Colonic mucosa (tissue), 4 donors: ENCODE data around the gene MS4A8. TPM values are rescaled to one million over a fixed set of nuclear protein-coding genes. Genes with fewer than 3 reads are reported as not detected.
A peak's percentile ranks its signal among the peaks of the same experiment; 100 is the strongest.
"Not testable (repeated sequence)": the region's sequence is repeated elsewhere in the genome, so short reads cannot be mapped to it uniquely, and the experiment has no call there.

Experiments
- DNase-seq: peaks from one replicate; pipeline ENCODE4 v3.0.0-alpha.2; 2020
- H3K27ac ChIP-seq: fragments of 200-600 bp; one replicate; pipeline ENCODE4 v1.8.0; 2021
- H3K27me3 ChIP-seq: fragments of 200-600 bp; one replicate; pipeline ENCODE4 v1.8.0; 2021
- H3K36me3 ChIP-seq: fragments of 200-600 bp; one replicate; pipeline ENCODE4 v1.8.0; 2021
- H3K4me1 ChIP-seq: fragments of 200-600 bp; one replicate; pipeline ENCODE4 v1.8.0; 2021; ENCODE audit warnings: mild to moderate bottlenecking
- H3K4me3 ChIP-seq: fragments of 200-600 bp; one replicate; pipeline ENCODE4 v1.8.0; 2021
- H3K9ac ChIP-seq, 2 donors: one replicate each; pipeline ENCODE4 v1.7.0; 2013; ENCODE audit warnings: control low read depth in 2 of 2, low read depth in 2 of 2, low read length in 2 of 2
- H3K9me3 ChIP-seq: fragments of 200-600 bp; one replicate; pipeline ENCODE4 v1.8.0; 2021
- intact Hi-C: fragments of 100-400 bp; cut with DNase I; formaldehyde crosslinking; loops from one replicate; pipeline ENCODE4 v1.14.1; 2022
- total RNA-seq, 2 donors: library from RNA; stranded (reverse); fragmentation: NEBNext Ultra II Directional in 1 of 2; extraction: Animal tissue kit (Norgen Biotek cat#: 25700) in 1 of 2; gene quantifications; one replicate each; pipeline ENCODE4 v1.2.1, GENCODE V29; 2021
- TF ChIP-seq, protein P1 (sequence below): fragments of 200-600 bp; IDR thresholded peaks from one replicate; pipeline ENCODE4 v1.8.0; 2022; ENCODE audit warnings: antibody characterized with exemption, mild to moderate bottlenecking
- donor health status: healthy.
- donor health status: DM: no; HTN: no; CAD: no.
- donor health status: DM: no; HTN: no; CAD: no.

MS4A8 gene
- total RNA-seq, 2 donors from 2014 or later: 6.3 to 24.0 TPM

DNA sequence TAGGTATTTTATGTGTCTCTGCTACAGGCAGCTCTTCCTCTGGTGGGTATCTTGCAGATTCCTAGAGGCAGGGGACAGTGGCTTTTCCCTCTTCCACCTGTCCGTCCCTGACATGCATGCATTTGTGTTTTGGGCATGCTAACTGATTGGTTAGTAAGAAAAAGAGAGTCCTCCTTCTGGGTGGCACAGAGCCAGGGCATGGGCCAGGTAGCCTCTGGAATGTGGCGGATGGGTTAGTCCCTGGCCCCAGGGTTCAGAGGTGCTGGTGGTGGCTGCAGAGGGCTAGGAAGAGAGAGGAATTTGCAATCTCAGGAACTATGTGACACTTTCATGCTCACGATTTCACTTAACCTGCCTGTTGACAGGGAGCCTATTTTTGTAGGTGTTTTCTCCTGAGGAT is 51.5 kb downstream of the MS4A8 start:
- Histone ChIP-seq H3K4me1 (no peaks in the 10 kb centered on the region), H3K36me3 (no peaks in the 10 kb centered on the region), H3K4me3 (no peak overlapping the region), H3K9me3 (no peaks in the 10 kb centered on the region), H3K27me3 (no peaks in the 10 kb centered on the region), H3K27ac (no peak overlapping the region), H3K9ac (no peak overlapping the region)
- intact Hi-C loops: no loop called here
- DNase-seq: no peak
- TF ChIP-seq, protein P1, sequence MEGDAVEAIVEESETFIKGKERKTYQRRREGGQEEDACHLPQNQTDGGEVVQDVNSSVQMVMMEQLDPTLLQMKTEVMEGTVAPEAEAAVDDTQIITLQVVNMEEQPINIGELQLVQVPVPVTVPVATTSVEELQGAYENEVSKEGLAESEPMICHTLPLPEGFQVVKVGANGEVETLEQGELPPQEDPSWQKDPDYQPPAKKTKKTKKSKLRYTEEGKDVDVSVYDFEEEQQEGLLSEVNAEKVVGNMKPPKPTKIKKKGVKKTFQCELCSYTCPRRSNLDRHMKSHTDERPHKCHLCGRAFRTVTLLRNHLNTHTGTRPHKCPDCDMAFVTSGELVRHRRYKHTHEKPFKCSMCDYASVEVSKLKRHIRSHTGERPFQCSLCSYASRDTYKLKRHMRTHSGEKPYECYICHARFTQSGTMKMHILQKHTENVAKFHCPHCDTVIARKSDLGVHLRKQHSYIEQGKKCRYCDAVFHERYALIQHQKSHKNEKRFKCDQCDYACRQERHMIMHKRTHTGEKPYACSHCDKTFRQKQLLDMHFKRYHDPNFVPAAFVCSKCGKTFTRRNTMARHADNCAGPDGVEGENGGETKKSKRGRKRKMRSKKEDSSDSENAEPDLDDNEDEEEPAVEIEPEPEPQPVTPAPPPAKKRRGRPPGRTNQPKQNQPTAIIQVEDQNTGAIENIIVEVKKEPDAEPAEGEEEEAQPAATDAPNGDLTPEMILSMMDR: no peak

DNA sequence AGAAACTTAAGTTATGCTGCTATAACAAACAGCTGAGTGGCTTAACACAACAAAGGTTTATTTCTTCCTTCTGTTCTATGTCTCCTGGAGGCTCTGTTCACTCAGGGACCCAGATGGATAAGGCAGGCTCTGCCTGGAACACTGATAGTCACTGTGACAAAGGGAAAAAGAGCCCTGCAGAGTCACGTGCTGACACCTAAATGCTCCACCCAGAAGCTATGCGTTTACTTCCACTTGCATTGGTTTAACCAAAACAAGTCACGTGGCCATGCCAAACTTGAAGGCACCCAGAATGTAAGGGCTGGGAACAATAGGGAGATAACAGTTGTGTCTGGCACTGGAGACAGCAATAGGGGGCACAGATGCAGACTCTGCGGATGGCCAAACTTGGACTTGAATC is 53.9 kb downstream of the MS4A8 start:
- intact Hi-C loops: no loop called here

DNA sequence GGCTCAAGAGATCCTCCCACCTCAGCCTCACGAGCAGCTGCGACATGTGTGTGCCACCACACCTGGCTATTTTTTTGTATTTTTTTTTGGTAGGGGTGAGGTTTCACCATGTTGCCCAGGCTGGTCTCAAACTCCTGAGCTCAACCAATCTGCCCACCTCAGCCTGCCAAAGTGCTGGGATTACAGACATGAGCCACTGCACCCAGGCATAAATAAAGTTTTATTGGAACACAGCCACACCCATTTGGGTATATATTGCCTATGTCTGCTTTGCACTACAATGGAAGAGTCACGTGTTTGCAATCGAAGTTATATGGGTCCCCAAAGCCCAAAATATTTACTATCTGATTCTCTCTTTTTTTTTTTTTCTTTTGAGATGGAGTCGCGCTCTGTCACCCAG is 55.5 kb downstream of the MS4A8 start:
- DNase-seq: no peak
- no peaks in the 10 kb centered on the region for H3K27me3 ChIP-seq

More for the DNA sequence above, 53.9 kb downstream of the MS4A8 start:
- no peak overlapping the region for H3K9ac ChIP-seq
- no peaks in the 10 kb centered on the region for H3K27me3 ChIP-seq
- DNase-seq: no peak
- TF ChIP-seq, protein P1: no peak
- H3K4me3 ChIP-seq: no peak overlapping the region
- H3K9me3 ChIP-seq: no peaks in the 10 kb centered on the region
- H3K36me3 ChIP-seq: no peaks in the 10 kb centered on the region
- no peaks in the 10 kb centered on the region for H3K4me1 ChIP-seq
- H3K27ac ChIP-seq: no peak overlapping the region

DNA sequence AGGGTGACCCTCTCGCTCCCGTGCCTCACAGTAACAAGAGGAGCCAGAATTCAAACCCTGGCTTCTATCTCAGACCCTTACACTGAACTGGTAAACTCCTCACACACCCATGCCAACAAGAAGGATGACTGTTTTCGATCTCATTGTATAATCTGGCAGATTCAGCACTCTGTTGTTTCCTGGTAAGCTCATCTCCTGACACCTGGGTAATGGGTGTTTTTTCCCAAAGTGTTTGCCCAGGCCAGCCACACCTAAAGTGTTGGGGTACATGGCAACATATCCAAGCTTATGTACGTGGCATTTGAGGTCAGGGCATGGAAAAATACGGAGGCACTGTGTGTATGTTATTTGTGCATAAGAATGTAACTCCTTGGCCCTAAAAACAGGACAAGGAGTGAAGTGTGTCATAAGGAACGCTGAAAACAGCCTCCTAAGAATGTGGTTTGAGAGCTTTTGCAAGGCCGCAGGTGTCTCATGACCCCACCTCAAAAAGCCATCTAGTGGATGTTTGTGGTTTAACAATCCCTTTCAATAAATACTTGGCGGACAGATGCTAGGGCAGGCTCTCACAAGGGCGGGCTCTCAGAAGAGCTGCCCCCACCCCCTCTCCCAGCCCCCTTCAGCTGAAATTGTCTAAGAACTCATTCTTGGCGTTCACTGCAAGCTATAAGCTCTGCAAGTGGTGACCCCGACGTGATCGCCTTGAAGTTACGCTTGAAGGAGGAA is 57.1 kb downstream of the MS4A8 start, which contains the start of gene MS4A15:
Gene MS4A15, plus strand, starts transcription at position 561 of the 726 bp plus-strand sequence. CDS start 6,867 bp downstream, outside the sequence.
- DNase-seq: no peak
- Histone ChIP-seq H3K4me3 (no peak within 1 kb of the TSS), H3K36me3 (no peaks in the 10 kb centered on the region), H3K4me1 (no peaks in the 10 kb centered on the region), H3K9ac (no peak within 1 kb of the TSS), H3K9me3 (no peaks in the 10 kb centered on the region), H3K27me3 (no peaks in the 10 kb centered on the region), H3K27ac (no peak within 1 kb of the TSS)
- intact Hi-C loops: loop anchor here (5.0 kb wide), 1 partner anchor 49 kb away; no protein-coding TSS in a partner anchor
- TF ChIP-seq, protein P1: peak; percentile 44

More for the DNA sequence above, 55.5 kb downstream of the MS4A8 start:
- TF ChIP-seq, protein P1: no peak
- Histone ChIP-seq H3K4me3 (no peak overlapping the region), H3K27ac (no peak overlapping the region), H3K36me3 (no peaks in the 10 kb centered on the region), H3K9me3 (no peaks in the 10 kb centered on the region), H3K4me1 (no peaks in the 10 kb centered on the region), H3K9ac (no peak overlapping the region)
- intact Hi-C loops: loop anchor here (5.0 kb wide), 1 partner anchor 48 kb away; no protein-coding TSS in a partner anchor

DNA sequence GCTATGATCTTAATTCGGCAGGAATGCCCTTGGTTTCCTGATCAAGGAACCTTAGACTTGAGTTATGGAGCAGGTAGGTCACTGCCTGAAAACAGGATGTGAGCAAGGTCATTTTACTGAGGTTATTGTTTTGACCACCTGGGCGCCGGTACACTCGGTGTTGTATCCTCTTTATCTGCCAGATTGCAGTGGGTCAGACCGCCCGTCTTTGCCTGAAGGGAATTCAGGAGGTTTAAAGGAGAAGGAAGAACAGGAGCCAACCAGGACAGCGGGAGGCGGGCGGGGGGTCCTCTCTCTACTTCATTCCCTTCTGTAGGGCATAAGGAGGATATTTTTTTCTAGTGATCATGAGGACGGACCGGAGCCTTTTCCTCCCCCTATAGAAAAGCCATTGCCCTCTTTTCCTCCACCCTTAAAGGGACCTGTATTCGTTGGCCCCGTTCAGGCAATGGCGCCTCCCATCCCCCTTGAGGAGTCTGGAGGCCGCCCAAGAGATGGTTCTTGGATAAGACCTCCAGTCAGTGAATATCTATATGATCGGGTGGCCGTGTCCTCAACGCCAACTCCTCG is 57.9 kb downstream of the MS4A8 start:
- Histone ChIP-seq H3K4me1 (no peaks in the 10 kb centered on the region), H3K9ac (no peak overlapping the region), H3K27me3 (no peaks in the 10 kb centered on the region), H3K36me3 (no peaks in the 10 kb centered on the region), H3K9me3 (no peaks in the 10 kb centered on the region), H3K4me3 (no peak overlapping the region), H3K27ac (no peak overlapping the region)
- DNase-seq: no peak
- intact Hi-C loops: loop anchor here (5.0 kb wide), 1 partner anchor 50 kb away; no protein-coding TSS in a partner anchor
- TF ChIP-seq, protein P1: no peak

DNA sequence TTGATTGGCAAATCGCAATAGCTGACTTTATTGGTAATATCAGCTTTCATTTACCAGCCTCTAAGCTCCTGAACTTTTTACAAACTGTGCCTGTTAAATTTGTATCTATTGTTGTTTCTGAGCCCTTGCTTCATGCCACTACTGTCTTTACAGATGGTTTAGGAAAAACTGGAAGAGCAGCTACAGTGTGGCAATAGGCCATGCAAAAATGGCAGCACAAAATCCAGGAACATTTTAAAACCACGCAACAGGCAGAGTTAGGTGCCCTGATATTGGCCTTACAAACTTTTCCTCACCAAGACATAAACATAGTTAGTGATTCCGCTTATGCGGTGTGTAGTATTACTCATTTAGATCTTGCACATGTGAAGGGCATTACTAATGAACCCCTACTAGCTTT is 59.3 kb downstream of the MS4A8 start:
- intact Hi-C loops: loop anchor here (5.0 kb wide), 1 partner anchor 51 kb away; no protein-coding TSS in a partner anchor
- H3K9ac ChIP-seq, H3K4me1 ChIP-seq, H3K27ac ChIP-seq, H3K4me3 ChIP-seq, H3K9me3 ChIP-seq, H3K36me3 ChIP-seq, DNase-seq, H3K27me3 ChIP-seq: not testable (repeated sequence)

DNA sequence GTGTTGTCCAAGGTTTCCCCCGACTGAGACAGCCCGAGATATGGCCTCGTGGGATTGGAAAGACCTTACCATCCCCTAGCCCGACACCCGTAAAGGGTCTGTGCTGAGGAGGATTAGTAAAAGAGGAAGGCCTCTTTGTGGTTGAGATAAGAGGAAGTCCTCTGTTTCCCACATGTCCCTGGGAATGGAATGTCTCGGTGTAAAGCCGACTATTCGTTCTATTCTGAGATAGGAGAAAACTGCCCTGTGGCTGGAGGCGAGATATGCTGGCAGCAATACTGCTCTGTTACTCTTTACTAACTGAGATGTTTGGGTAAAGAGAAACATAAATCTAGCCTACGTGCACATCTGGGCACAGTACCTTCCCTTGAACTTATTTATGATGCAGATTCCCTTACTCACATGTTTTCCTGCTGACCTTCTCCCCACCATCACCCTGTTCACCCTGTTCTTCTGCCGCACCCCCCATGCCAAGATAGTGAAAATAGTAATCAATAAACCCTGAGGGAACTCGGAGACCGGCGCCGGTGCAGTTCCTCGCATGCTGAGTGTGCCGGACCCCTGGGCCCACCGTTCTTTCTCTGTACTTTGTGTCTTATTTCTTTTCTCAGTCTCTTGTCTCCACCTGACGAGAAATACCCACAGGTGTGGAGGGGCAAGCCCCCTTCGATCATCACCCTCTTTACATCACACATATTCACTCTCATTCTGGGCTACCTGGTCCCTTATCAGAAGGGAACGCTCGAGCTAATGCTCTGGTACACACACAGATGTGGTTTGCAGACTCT is 60.2 kb downstream of the MS4A8 start:
- not testable (repeated sequence) for H3K9me3 ChIP-seq, H3K9ac ChIP-seq, DNase-seq, H3K27ac ChIP-seq, H3K4me3 ChIP-seq, H3K27me3 ChIP-seq, H3K36me3 ChIP-seq, H3K4me1 ChIP-seq
- intact Hi-C loops: loop anchor here (5.0 kb wide), 2 partner anchors 52 to 102 kb away; no protein-coding TSS in a partner anchor
